Erythroblast (primary cell): ENCODE measurements around the gene HCN4.
A peak's percentile ranks its signal among the peaks of the same experiment; 100 is the strongest.

Experiments
- DNase-seq, 2 experiments: peaks; one replicate each; lab custom pipeline; 2025; lab: John Stamatoyannopoulos, UW
- GATA1 ChIP-seq: IDR thresholded peaks from 2 replicates; pipeline ENCODE4 v1.6.1; 2011; ENCODE audit warnings: low read depth, mild to moderate bottlenecking, control low read depth, low read length, moderate library complexity
- POLR2A ChIP-seq: IDR thresholded peaks from 2 replicates; pipeline ENCODE4 v1.6.1; 2011; ENCODE audit warnings: mild to moderate bottlenecking, low read length

Gene HCN4

DNA sequence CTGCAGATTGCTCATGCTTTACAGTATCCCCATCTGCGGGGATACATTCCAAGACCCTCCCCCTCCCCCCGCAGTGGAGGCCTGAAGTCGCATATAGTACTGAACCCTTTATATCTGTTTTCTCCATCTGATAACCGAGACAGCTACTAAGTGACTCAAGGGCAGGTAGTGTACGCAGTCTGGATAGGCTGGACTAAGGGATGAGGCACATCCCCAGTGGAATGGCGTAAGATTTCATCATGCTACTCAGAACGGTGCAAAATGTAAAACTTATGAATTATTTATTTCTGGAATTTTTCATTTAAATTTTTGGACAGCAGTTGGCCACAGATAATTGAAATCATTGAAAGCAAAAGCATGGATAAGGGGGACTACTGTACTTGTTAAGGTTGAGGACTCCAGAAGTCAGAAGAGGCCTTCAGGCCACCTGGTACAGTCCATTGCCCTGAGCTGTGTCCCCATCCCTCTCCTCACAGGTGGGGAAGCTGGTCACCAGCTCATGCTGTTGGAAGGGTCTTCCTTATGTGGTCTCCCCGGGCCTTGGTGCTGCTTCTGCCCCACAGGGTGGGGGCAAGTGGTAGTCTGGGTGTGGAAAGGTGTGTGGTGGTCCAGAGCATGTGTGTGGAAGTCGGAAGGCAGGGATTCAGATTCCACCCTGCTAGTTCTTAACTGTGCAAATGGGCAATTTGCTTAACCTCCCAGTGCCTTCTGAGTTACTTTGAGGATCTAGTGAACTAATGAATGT lies 72.0 kb downstream of the HCN4 start:
- TF ChIP-seq POLR2A (no peak), GATA1 (no peak)
- DNase-seq = no peak

DNA sequence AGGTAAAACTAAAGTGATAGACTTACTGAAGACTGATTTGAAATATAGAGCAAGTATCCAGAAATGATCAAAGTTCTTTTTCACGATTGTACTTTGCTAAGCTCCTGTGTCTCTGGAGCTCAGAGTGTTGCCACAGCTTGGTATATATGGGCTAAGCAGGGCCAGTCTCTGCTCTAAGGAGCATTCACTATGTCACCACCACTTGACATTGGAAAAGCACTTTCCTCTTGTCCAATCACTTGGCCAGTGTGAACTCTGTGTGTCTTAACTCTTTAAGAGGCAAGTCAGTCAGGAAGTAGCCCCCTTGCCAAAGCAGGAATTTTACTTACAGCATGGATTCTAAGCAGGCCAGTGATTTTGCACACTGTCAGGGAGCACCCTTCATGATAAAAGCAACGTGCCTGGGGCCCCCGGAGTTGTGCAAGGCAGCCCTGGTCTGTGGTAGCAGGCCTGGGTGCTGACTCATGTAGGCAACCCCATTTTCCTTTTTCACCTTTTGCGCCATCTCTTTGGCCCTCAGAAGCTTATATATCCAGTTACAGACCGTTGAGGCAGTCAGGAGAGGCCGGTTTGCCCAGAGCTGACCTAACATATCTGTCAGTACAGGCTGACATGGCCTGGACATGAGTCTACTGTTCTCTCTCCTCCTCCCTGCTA lies 73.0 kb downstream of the HCN4 start:
- peak in 1 of 2 experiments; percentile 2 for DNase-seq
- TF ChIP-seq POLR2A = no peak
- TF ChIP-seq GATA1 = no peak

DNA sequence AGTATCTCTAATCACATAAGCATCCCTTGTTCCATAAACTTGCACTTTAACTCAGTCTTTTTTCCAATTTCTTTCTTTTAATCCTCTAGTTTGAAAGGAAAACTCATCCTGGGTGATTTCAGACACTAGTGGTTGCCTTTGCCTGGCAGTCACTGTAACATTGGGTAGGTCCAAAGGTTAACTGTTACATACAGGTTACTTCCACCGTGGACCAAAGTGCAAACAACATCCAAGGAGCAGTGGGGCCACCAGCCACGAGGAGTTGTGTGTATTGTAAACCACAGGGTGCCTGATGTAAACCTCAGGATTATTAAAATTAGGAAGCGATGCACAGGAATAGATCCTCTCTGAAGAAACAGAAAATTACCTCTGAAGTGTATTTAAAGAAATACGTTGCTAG lies 75.0 kb downstream of the HCN4 start:
- no peak for DNase-seq
- no peak for TF ChIP-seq POLR2A
- TF ChIP-seq GATA1 = no peak

DNA sequence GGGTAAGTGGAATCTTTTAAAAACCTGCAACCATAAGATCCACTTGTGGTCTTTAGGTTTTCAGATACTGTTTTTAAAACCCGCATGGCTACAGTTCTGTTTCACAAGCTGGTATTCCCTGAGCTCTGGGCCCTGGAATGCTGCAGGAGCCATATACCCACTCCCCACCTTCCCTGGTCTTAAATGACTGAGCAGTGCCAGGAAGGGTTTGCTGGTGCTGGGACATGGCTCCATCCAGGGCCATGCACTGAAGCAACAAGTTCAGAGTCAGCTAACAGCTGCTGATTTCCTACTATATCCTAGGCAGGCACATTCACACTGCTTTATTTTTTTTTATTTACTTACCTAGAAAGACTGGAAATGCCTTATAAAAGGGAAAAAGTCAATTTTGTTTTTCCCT lies 77.3 kb downstream of the HCN4 start:
- TF ChIP-seq GATA1 (no peak), POLR2A (no peak)
- DNase-seq = no peak

DNA sequence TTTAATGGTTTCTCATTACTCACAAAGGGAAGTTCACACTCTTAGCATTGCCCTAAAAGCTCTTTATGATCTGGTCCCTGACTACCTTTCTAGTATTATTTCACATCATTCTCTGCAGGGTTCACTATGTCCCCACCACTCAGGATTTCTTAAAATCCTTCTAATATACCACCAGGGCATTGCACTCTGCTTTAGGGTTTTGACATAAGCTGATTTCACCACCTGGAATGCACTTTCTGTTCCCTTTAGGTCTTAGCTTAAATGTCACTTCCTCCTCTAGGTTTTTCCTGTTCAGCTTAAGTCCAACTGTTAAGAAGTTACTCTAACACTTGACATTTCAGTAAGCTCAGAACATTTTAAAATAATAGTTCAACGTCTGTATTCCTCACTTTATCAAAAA lies 81.7 kb downstream of the HCN4 start:
- DNase-seq = no peak
- TF ChIP-seq GATA1 = no peak

DNA sequence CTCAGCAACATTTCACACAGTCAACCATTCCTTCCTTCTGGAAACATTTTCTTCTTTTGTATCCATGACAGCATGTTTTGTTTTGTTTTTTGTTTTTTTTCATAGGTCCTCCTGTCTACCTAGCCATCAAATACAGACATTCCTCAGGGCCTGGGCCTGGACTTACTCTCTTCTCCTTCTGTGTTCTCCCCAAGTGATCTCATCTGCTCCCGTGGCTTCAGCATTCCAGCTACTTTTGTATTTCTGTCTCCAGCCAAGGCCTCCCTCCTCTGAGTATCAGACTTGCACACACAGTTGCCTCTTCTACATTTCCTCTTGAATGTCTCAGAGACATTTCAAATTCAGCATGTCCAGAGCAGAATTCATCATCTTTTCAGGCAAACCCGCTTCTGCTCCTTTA lies 82.4 kb downstream of the HCN4 start:
- no peak for DNase-seq
- no peak for TF ChIP-seq GATA1
- no peak for TF ChIP-seq POLR2A

DNA sequence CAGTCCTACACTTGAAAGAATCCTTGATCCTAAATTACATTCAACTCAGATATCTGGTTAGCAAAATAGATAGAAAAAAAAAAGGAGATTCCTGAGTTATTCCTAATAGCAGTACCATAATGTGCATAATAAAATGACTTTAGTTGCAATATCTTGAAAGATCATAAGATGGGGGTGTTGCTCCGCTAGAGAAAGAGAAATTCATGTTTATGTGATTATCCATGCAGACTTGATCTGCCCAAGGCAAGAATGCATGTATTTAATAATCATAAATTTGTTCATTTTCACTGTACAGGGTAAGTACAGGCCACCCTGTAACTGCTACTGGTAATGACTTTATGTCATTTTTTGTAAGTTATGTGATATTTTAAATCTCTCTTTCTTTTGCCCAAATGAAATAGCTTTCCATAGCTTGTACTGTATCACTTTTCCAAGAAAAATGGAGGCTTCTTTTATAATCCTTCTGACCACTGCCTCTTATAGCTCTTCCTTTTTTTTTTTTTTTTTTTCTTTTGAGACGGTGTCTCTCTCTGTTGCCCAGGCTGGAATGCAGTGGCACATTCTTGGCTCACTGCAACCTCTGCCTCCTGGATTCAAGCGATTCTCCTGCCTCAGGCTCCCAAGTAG lies 84.6 kb downstream of the HCN4 start:
- TF ChIP-seq POLR2A (no peak), GATA1 (no peak)
- DNase-seq = peak; percentile 3 to 18

DNA sequence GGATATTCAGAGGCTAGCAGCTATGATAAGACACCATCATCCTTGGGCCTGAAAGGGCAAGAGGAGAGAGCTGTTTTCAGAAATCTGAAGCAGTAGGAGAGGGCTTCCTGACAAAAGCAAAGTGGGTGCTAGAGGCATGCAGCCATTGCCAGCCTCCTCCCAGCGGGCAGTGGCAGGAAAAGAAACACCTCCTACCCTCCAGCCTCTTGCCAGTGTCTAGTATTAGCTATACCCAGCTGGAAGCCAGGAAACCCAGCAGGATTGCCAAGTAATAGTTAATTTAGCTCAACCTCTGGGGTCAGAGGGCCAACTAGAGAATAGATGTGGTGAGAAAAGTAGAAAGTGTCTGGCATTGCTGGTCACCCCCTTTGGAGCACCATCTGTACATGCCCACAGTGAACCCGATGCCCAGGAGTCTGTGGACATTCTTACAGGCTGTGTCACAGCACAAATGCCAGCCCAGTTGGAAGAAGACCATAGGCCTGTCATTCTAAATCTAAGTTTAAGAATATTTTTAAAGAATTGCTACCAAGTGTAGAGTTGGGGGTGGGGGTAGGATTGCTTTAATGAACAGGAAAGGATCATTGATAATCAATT lies 85.3 kb downstream of the HCN4 start:
- TF ChIP-seq GATA1 = no peak
- no peak for TF ChIP-seq POLR2A
- DNase-seq = no peak

DNA sequence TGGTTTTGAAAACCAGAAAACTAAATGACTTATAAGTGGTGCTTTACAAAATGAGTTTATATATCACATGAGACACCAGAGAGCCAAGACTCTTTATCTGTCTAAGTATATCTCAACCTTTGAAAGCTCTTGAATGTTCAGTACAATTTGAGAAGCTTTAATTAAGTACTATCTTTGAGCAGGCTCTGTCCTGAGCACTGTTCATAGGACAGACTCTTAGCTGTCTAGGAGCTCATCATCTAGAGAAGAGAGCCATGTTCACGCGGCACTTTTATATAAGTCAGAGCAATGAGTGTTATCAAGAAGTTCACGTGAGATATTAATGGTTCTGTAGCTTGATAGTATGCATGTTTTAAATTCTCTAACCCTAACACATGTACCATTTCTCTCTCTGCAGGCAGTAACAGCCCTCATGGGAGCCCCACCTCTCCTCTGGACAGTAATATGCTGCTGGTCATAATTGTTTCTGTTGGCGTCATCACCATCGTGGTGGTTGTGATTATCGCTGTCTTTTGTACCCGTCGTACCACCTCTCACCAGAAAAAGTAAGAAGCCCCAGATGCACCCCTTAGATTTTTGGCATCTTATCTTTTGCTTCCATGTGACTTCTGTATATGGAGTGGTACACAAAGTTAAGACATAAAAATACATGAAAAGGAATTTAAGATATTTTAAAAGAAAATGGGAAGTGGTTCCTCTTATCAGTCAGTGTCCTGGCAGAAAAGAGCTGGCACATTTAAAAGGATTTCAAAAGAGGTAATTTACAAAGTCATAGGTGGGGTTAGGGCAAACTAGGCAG lies 86.0 kb downstream of the HCN4 start:
- DNase-seq = peak in 1 of 2 experiments; percentile 6
- TF ChIP-seq POLR2A = no peak
- TF ChIP-seq GATA1 = no peak

DNA sequence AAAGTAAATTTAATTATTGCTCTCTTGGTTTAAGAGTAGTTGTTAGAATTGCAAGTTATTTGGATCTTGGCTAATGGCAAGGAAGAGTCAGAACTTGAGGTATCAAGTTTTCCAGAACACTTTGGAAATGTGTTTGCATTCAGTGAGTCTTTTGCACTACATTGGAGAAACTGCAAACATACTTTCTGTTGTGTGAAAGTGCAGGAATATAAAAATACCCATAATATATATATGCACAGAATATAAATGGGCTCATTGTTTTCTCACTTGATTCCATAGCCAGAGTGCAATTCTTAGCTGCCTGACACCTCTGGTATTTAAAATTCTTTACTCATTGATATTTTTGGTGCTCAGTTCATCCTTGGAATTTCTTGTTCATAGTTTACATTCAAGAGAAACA lies 92.9 kb downstream of the HCN4 start:
- DNase-seq = no peak
- TF ChIP-seq POLR2A (no peak), GATA1 (no peak)

DNA sequence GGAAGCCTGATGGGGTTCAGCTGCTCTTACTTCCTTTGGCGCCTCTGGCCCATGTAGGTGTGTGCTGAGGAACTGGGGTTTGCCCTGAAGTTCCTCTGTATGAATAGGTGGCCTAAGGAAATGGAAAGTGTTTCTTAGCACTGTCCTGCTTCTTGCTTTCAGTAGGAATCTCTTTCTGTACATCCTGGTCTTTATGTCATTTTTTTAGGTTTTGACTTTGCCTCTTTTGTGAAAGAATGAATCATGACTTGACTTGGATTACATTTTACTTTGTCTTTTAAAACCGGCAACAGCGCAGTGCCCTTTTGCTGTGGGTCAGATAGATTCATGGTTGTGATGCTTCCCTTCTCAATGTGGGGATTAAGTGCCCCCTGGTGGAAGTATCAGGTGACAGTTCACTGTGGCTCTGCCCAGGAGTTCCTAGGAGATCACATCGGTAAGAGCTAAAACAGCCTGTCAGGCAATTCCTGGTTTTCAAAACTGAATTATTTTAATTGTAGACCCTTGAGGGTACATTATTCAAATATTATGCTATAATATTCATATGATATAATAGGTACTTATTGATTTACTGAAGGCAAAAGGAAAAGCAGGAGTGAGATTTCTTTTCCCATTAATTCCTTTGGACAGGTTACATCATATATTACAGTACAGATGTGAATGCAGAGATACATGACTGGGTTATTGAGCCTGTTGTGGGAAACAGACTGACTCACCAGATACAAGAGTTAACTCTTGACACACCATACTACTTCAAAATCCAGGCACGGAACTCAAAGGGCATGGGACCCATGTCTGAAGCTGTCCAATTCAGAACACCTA lies 95.4 kb downstream of the HCN4 start:
- TF ChIP-seq POLR2A (no peak), GATA1 (no peak)
- DNase-seq = peak; percentile 44 to 70

DNA sequence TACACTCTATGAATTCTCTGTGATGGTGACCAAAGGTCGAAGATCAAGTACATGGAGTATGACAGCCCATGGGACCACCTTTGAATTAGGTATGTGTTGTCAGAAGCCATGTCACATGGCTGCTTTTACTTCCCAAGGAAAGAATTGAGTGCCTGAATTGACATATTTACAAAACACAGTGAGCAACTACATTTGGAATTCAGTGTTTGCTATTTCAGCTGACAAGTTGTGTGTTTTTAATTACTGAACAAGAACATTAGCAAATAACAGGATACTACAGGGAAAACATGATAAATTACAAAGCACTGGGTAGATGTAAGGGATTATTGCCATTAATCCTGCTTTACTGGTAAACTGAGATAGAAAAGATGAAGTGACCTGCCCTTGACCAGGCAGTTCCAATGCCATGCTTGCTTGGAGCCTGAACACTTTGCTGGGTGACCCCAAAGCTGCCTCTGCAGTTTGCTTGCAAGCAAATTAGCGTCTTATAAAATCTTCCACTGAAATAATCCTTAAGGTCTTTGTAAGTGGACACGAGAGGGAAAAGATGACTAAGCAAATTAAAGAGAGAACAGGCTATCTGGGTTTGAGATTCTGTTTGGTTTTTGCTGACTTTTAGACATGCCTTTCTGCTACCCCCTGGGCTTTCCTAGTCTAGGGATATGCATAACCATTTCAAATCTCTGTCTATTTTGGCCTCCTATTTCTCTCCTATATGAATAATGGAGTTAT lies 98.2 kb downstream of the HCN4 start:
- DNase-seq = no peak
- TF ChIP-seq GATA1 (no peak), POLR2A (no peak)
